A549 (cell line): ENCODE measurements around the gene GPR78. TPM values are rescaled to one million over a fixed set of nuclear protein-coding genes. Genes with fewer than 3 reads are reported as not detected.

Experiments used
- ATAC-seq, 2 experiments: fragments of 200-7000 bp in 1 of 2; fragments of >200 bp in 1 of 2; cut with Nextera tagmentation in 1 of 2; cut with Tn5 transposase in 1 of 2; 3 replicates each; pipeline versions ENCODE4 v1.8.0 to v1.9.1; 2018 to 2020; ENCODE audit warnings: mild to moderate bottlenecking in 1 of 2, moderate library complexity in 1 of 2
- CTCF ChIA-PET: fragments of 300-600 bp; sonication (Branson Sonifier 250); formaldehyde crosslinking; extraction: SDS; loops from one replicate; lab custom pipeline; 2021; ENCODE audit warnings: antibody characterized with exemption, inconsistent platforms; lab: Yijun Ruan, JAX
- POLR2A ChIA-PET: fragments of 350-600 bp; formaldehyde crosslinking; extraction: SDS; loops from one replicate; lab custom pipeline; 2021; ENCODE audit warnings: antibody characterized with exemption, inconsistent platforms; lab: Yijun Ruan, JAX
- DNase-seq, 2 experiments: peaks; one replicate each; pipeline versions ENCODE4 v3.0.0 to v3.0.0-alpha.2; 2011 to 2016; ENCODE audit warnings: low read depth in 1 of 2, low spot score in 1 of 2
- FAIRE-seq: peaks from 2 replicates; lab custom pipeline; 2011; peaks lifted over from hg19 to GRCh38; lab: Jason Lieb, UNC
- H3K27ac ChIP-seq, 2 experiments: fragments of >200 bp; sonication (Bioruptor Twin); formaldehyde crosslinking; 3 replicates each; pipeline ENCODE4 v1.5.1; 2016 to 2017
- H3K4me1 ChIP-seq: fragments of >200 bp; sonication (Bioruptor Twin); formaldehyde crosslinking; 3 replicates; pipeline ENCODE4 v1.6.1; 2016
- H3K4me2 ChIP-seq: fragments of >200 bp; sonication (Bioruptor Twin); formaldehyde crosslinking; 3 replicates; pipeline ENCODE4 v1.6.1; 2016
- H3K4me3 ChIP-seq: fragments of >200 bp; sonication (Bioruptor Twin); formaldehyde crosslinking; 3 replicates; pipeline ENCODE4 v1.5.1; 2016
- H3K9me3 ChIP-seq: fragments of >200 bp; sonication (Bioruptor Twin); formaldehyde crosslinking; 3 replicates; pipeline ENCODE4 v1.6.1; 2016
- CBX2 ChIP-seq: fragments of 200-600 bp; sonication (generic); IDR thresholded peaks from 2 replicates; pipeline ENCODE4 v1.6.1; 2016; ENCODE audit warnings: low read depth, mild to moderate bottlenecking, borderline replicate concordance
- CHD2 ChIP-seq: fragments of 150-350 bp; IDR thresholded peaks from 2 replicates; pipeline ENCODE4 v1.6.1; 2014; ENCODE audit warnings: low read length; ENCODE audit not compliant: partially characterized antibody
- EHF ChIP-seq: fragments of 250-450 bp; sonication (Bioruptor Pico); IDR thresholded peaks from 2 replicates; pipeline ENCODE4 v1.5.0; 2020; ENCODE audit warnings: mild to moderate bottlenecking
- EHMT2 ChIP-seq: fragments of 200-600 bp; sonication (generic); IDR thresholded peaks from 2 replicates; pipeline ENCODE4 v1.6.1; 2016; ENCODE audit warnings: antibody characterized with exemption, low read depth, mild to moderate bottlenecking, moderate library complexity
- HES2 ChIP-seq: fragments of >200 bp; sonication (Bioruptor Twin); formaldehyde crosslinking; IDR thresholded peaks from 2 replicates; pipeline ENCODE4 v1.6.1; 2016
- JUN ChIP-seq, 2 experiments: fragments of >200 bp; sonication (Bioruptor Twin); formaldehyde crosslinking; IDR thresholded peaks; 2 replicates in 1 of 2; 3 replicates in 1 of 2; pipeline ENCODE4 v1.6.1; 2016 to 2017
- KDM5A ChIP-seq: fragments of 200-600 bp; sonication (generic); IDR thresholded peaks from 2 replicates; pipeline ENCODE4 v1.6.1; 2016; ENCODE audit warnings: antibody characterized with exemption, mild to moderate bottlenecking
- MAX ChIP-seq: IDR thresholded peaks from 2 replicates; pipeline ENCODE4 v1.6.1; 2012
- NPAS2 ChIP-seq: fragments of 250-450 bp; sonication (Bioruptor Pico); IDR thresholded peaks from 2 replicates; pipeline ENCODE4 v1.8.0; 2022; ENCODE audit warnings: mild to moderate bottlenecking, moderate library complexity, borderline replicate concordance
- NR3C1 ChIP-seq: fragments of >200 bp; sonication (Bioruptor Twin); formaldehyde crosslinking; IDR thresholded peaks from 3 replicates; pipeline ENCODE4 v1.6.1; 2017
- SREBF2 ChIP-seq: fragments of 450-650 bp; IDR thresholded peaks from 2 replicates; pipeline ENCODE4 v1.6.1; 2014; ENCODE audit warnings: mild to moderate bottlenecking, moderate library complexity
- TP53 ChIP-seq: fragments of 250-450 bp; sonication (Bioruptor Pico); IDR thresholded peaks from 2 replicates; pipeline ENCODE4 v1.5.0; 2021; ENCODE audit warnings: mild to moderate bottlenecking, moderate library complexity
- ZFP36 ChIP-seq: fragments of 450-650 bp; IDR thresholded peaks from 2 replicates; pipeline ENCODE4 v1.6.1; 2014; ENCODE audit warnings: borderline replicate concordance; ENCODE audit not compliant: partially characterized antibody
- ZNF302 ChIP-seq: fragments of 250-450 bp; sonication (Bioruptor Pico); IDR thresholded peaks from 2 replicates; pipeline ENCODE4 v1.9.0; 2021; ENCODE audit warnings: inconsistent platforms, mild to moderate bottlenecking, moderate library complexity
- WGBS: methylation state at CpG from one replicate; pipeline ENCODE4 v1.1.6; 2017; ENCODE audit errors: missing lambda C conversion rate; 5-methylcytosine and 5-hydroxymethylcytosine counted together
- polyA plus RNA-seq, 4 experiments: library from polyadenylated mRNA; depleted of rRNA in 3 of 4; stranded (reverse); fragments of >200 nt; fragmentation: RNase III in 1 of 4; extraction: RNeasy Plus Mini Kit Qiagen cat#74134 plus additional on column Dnase treatment in 1 of 4; gene quantifications; 2 replicates in 3 of 4; 3 replicates in 1 of 4; pipeline ENCODE4 v1.2.3, GENCODE V29; 2011 to 2017
- TF ChIP-seq, protein P1 (sequence below): fragments of >200 bp; sonication (Bioruptor Twin); formaldehyde crosslinking; IDR thresholded peaks from 3 replicates; pipeline ENCODE4 v1.6.1; 2016
- TF ChIP-seq, protein P2 (sequence below): IDR thresholded peaks from 2 replicates; pipeline ENCODE4 v1.6.1; 2012; ENCODE audit warnings: low read depth, borderline replicate concordance
- TF ChIP-seq, protein P3 (sequence below): fragments of 250-450 bp; sonication (Bioruptor Pico); IDR thresholded peaks from 2 replicates; pipeline ENCODE4 v1.5.0; 2021; ENCODE audit warnings: mild to moderate bottlenecking, moderate library complexity, borderline replicate concordance

GPR78 gene
- polyA plus RNA-seq, 2 of the 4 experiments (the other 2 are of a cell fraction) = 0.09 TPM; not detected in 1

GRCh38 chr4:8615366-8615765 is 35.2 kb downstream of the GPR78 start (continued):
- no peak for TF ChIP-seq TP53 (CRISPR knock-in tag)
- no peak for TF ChIP-seq ZFP36
- no peak for TF ChIP-seq CHD2
- TF ChIP-seq, protein P1, sequence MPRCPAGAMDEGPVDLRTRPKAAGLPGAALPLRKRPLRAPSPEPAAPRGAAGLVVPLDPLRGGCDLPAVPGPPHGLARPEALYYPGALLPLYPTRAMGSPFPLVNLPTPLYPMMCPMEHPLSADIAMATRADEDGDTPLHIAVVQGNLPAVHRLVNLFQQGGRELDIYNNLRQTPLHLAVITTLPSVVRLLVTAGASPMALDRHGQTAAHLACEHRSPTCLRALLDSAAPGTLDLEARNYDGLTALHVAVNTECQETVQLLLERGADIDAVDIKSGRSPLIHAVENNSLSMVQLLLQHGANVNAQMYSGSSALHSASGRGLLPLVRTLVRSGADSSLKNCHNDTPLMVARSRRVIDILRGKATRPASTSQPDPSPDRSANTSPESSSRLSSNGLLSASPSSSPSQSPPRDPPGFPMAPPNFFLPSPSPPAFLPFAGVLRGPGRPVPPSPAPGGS = no peak
- no peak for TF ChIP-seq MAX
- no peak for TF ChIP-seq KDM5A

GRCh38 chr4:8615921-8616787 is 36.0 kb downstream of the GPR78 start:
- CTCF ChIA-PET = interaction anchor here (0.8 to 3.3 kb wide), 3 partner anchors 9 to 302 kb away, joined by 3 to 24 read pairs (median 3); no protein-coding TSS in a partner anchor

GRCh38 chr4:8616831-8617230 is 36.6 kb downstream of the GPR78 start:
- ChIA-PET CTCF (interaction anchor here (1.0 to 3.3 kb wide), 2 partner anchors 10 to 16 kb away, joined by 3 to 24 read pairs; no protein-coding TSS in a partner anchor), POLR2A (no interaction called here)
- ATAC-seq (no peak), FAIRE-seq (no peak), DNase-seq (no peak)
- TF ChIP-seq ZNF302 (CRISPR knock-in tag) (no peak), ZFP36 (no peak), EHF (CRISPR knock-in tag) (no peak), SREBF2 (no peak), HES2 (no peak)
- TF ChIP-seq, protein P2, sequence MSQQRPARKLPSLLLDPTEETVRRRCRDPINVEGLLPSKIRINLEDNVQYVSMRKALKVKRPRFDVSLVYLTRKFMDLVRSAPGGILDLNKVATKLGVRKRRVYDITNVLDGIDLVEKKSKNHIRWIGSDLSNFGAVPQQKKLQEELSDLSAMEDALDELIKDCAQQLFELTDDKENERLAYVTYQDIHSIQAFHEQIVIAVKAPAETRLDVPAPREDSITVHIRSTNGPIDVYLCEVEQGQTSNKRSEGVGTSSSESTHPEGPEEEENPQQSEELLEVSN = no peak
- 72% methylated on average over 13 of the region's 16 CpGs for WGBS
- Histone ChIP-seq H3K9me3 (no peaks in the 10 kb centered on the region), H3K4me2 (no peak overlapping the region), H3K4me1 (no peaks in the 10 kb centered on the region), H3K27ac (no peak overlapping the region), H3K4me3 (no peak overlapping the region)

More at GRCh38 chr4:8615921-8616787, 36.0 kb downstream of the GPR78 start:
- 66% methylated on average over 20 of the region's 26 CpGs for WGBS
- Histone ChIP-seq H3K27ac (no peak overlapping the region), H3K9me3 (no peaks in the 10 kb centered on the region), H3K4me3 (no peak overlapping the region), H3K4me1 (no peaks in the 10 kb centered on the region), H3K4me2 (no peak overlapping the region)
- POLR2A ChIA-PET = no interaction called here
- no peak for FAIRE-seq
- ATAC-seq = no peak
- no peak for DNase-seq
- TF ChIP-seq ZFP36 (peak; percentile 72), CBX2 (no peak)

DNA sequence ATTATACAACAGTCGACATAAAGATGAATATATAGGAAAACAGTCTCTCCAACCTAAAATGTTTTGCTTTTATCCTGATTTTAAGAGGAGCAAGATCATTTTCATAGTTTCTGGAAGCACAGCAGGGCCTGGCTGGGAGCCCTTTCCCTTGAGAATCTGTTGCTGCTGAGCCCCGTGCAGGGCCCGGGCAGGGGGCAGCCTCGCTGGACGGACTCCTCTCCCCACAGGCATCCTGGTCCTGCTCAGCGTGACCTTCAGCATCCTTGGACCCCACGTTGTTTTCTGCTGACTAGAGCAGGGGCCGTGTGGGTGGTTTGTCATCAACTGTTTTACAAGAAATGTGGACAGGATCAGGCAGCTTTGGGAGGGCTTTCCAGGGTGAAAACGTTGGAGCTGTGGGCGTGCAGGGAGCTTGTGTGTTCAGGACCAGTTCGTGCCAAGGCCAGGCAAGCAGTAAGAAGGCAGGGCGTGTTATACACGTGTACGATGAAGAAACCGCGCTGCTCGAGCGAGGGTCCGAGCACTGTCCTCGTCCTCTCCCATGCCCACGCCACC is 37.4 kb downstream of the GPR78 start:
- H3K4me2 ChIP-seq = no peak overlapping the region
- ATAC-seq = no peak
- H3K4me3 ChIP-seq = no peak overlapping the region
- DNase-seq = no peak
- no peaks in the 10 kb centered on the region for H3K4me1 ChIP-seq
- FAIRE-seq = no peak
- ChIA-PET POLR2A (no interaction called here), CTCF (interaction anchor here (3.3 kb wide), 1 partner anchor 11 kb away, joined by 24 read pairs; no protein-coding TSS in a partner anchor)
- WGBS = 48% methylated on average over 21 of the region's 21 CpGs
- no peak overlapping the region for H3K27ac ChIP-seq
- TF ChIP-seq, protein P3, sequence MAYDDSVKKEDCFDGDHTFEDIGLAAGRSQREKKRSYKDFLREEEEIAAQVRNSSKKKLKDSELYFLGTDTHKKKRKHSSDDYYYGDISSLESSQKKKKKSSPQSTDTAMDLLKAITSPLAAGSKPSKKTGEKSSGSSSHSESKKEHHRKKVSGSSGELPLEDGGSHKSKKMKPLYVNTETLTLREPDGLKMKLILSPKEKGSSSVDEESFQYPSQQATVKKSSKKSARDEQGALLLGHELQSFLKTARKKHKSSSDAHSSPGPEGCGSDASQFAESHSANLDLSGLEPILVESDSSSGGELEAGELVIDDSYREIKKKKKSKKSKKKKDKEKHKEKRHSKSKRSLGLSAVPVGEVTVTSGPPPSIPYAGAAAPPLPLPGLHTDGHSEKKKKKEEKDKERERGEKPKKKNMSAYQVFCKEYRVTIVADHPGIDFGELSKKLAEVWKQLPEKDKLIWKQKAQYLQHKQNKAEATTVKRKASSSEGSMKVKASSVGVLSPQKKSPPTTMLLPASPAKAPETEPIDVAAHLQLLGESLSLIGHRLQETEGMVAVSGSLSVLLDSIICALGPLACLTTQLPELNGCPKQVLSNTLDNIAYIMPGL (CRISPR knock-in tag) = no peak
- TF ChIP-seq EHMT2 = no peak
- TF ChIP-seq NPAS2 (CRISPR knock-in tag) = no peak
- no peak for TF ChIP-seq NR3C1
- TF ChIP-seq HES2 = no peak
- TF ChIP-seq JUN (IDR thresholded peaks at IDR 0.05) = no peak
- TF ChIP-seq CBX2 = no peak
- no peak for TF ChIP-seq MAX
- H3K9me3 ChIP-seq = no peaks in the 10 kb centered on the region
